ENCODE measurements around the gene UST.

- TF ChIP-seq CTCF (conservative IDR thresholded peaks at IDR 0.05 in 1 of 2, IDR thresholded peaks at IDR 0.05 in 1 of 2; ENCODE audit: extremely low read depth in 1 of 2, insufficient read depth in 1 of 2, low read depth in 1 of 2, low read length in 2 of 2) (no peak), EZH2 (IDR thresholded peaks at IDR 0.05; ENCODE audit: borderline replicate concordance, low read length) (no peak)
Observed at GRCh38 chr6:148954461-148954860, 207.6 kb downstream of the UST start.

All from mammary epithelial cell (primary cell).